Activated T-helper 1 cell treated with anti-CD3 and anti-CD28 coated beads, Interleukin-12 subunit alpha, Interleukin-12 subunit beta, Interleukin-2, Interleukin-4 antibody, amounts not matched to agents 30 ng/mL and 10 ng/mL and 1 ng/mL, durations not matched to agents 14 hours and 24 hours and 36 hours (primary cell): ENCODE data around the gene PTGIR. TPM values are rescaled to one million over a fixed set of nuclear protein-coding genes. Genes with fewer than 3 reads are reported as not detected.

Experiments
- DNase-seq: peaks from one replicate; pipeline ENCODE4 v3.0.0; 2021; ENCODE audit warnings: low spot score
- H3K27ac Mint-ChIP-seq: one replicate; pipeline ENCODE4 v1.8.0; 2021; ENCODE audit warnings: mild to moderate bottlenecking, mixed read lengths
- H3K27me3 Mint-ChIP-seq: one replicate; pipeline ENCODE4 v1.8.0; 2022; ENCODE audit warnings: mild to moderate bottlenecking, moderate library complexity, mixed read lengths; ENCODE audit not compliant: insufficient read depth
- H3K36me3 Mint-ChIP-seq: one replicate; pipeline ENCODE4 v1.8.0; 2021; ENCODE audit warnings: low read depth, mixed read lengths
- H3K4me1 Mint-ChIP-seq: one replicate; pipeline ENCODE4 v1.8.0; 2021; ENCODE audit warnings: low read depth, mixed read lengths
- H3K4me3 Mint-ChIP-seq: one replicate; pipeline ENCODE4 v1.8.0; 2021; ENCODE audit warnings: mild to moderate bottlenecking, moderate library complexity, mixed read lengths
- H3K9me3 Mint-ChIP-seq: one replicate; pipeline ENCODE4 v1.8.0; 2021; ENCODE audit warnings: mixed read lengths
- intact Hi-C: fragments of 100-400 bp; cut with micrococcal nuclease; formaldehyde crosslinking; loops from one replicate; pipeline ENCODE4 v1.15.1; 2024
- total RNA-seq: library from RNA; stranded (reverse); gene quantifications from 2 replicates; pipeline ENCODE4 v1.2.3, GENCODE V29; 2022

PTGIR gene
- total RNA-seq, 1 donor from 2014 or later = 217 TPM

DNA sequence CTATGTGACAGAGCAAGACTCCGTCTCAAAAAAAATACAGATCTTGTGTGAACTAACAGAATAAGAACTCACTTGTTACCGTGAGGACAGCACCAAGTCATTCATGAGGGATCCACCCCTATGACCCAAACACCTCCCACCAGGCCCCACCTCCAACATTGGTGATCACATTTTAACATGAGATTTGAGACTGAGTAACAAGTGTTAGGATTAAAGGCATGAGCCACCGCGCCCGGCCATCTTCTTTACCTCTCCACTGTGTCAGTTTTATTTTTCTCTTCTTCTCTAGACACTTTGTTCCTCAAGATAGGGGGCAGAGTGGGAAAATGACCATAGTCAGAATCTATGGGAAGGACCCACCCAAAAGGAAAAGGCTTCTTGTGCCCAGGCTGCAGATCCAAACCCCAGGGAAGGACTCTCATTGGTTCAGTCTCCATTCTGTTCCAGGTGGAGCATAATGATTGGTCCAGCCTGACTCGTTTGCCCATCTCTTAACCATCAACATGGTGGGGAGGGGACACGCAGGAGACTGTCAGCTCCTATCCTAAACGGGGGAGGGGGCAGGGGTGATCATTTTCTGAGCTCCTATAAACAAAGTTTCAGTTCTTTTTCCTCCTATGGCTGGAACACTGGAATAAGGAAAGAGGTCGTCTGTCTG, 25.0 kb downstream of the PTGIR start:
- no peak for DNase-seq
- peak overlapping the region; percentile 100 for H3K4me3 Mint-ChIP-seq

DNA sequence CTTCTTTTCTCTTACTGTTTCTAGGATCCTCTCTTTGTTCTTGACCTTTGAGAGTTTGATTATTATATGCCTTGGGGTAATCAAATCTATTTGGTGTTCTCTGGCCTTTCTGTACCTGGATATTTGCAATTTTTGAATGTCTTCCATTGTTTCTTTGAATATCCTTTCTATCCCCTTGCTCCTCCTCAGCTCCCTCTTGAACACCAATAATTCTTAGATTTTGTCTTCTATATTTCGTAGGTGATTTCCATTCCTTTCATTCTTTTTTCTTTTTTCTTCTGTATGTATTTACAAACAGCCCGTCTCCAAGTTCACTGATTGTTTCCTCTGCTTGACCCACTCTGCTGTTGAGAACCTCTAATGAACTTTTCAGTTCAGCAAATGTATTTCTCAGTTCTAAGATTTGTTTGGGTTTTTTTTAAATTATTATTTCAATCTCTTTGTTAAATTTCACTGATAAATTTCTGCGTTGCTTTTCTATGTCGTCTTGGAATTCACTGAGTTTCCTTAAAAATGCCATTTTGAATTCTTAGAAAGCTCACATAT, 26.4 kb downstream of the PTGIR start:
- Mint-ChIP-seq H3K9me3 (peaks cover 27% of the 10 kb centered on the region), H3K27me3 (peaks cover 5% of the 10 kb centered on the region), H3K36me3 (peaks cover 21% of the 10 kb centered on the region), H3K4me1 (peaks cover 16% of the 10 kb centered on the region), H3K27ac (no peak overlapping the region), H3K4me3 (no peak overlapping the region)
- intact Hi-C loops = no loop called here
- no peak for DNase-seq

More for the DNA sequence above, 25.0 kb downstream of the PTGIR start:
- Mint-ChIP-seq H3K9me3 (peaks cover 27% of the 10 kb centered on the region), H3K27ac (peak overlapping the region; percentile 100), H3K4me1 (peaks cover 19% of the 10 kb centered on the region), H3K36me3 (peaks cover 25% of the 10 kb centered on the region), H3K27me3 (peaks cover 5% of the 10 kb centered on the region)
- intact Hi-C loops = loop anchor here (1.0 to 5.0 kb wide), 6 partner anchors 34 to 513 kb away; partner anchors contain the start of genes AP2S1, DACT3, SLC1A5 and ZC3H4

DNA sequence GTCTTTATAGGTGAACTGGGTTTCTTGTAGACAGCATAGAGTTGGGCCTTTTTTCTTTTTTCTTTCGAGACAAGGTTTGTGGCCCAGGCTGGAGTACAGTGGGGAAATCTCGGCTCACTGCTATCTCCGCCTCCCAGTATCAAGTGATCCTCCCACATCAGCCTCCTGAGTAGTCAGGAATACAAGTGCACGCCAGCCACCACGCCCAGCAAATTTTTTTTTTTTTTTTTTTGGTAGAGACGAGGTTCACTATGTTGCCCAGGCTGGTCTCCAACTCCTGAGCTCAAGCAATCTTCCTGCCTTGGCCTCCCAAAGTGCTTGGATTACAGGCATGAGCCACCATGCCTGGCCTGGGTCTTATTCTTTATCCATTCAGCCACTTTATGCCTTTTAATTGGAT, 28.9 kb downstream of the PTGIR start:
- no peak for DNase-seq
- H3K36me3 Mint-ChIP-seq = peaks cover 6% of the 10 kb centered on the region
- intact Hi-C loops = no loop called here
- peaks cover 7% of the 10 kb centered on the region for H3K27me3 Mint-ChIP-seq
- H3K9me3 Mint-ChIP-seq = peaks cover 27% of the 10 kb centered on the region
- H3K27ac Mint-ChIP-seq = no peak overlapping the region
- no peak overlapping the region for H3K4me3 Mint-ChIP-seq
- H3K4me1 Mint-ChIP-seq = peaks cover 7% of the 10 kb centered on the region

DNA sequence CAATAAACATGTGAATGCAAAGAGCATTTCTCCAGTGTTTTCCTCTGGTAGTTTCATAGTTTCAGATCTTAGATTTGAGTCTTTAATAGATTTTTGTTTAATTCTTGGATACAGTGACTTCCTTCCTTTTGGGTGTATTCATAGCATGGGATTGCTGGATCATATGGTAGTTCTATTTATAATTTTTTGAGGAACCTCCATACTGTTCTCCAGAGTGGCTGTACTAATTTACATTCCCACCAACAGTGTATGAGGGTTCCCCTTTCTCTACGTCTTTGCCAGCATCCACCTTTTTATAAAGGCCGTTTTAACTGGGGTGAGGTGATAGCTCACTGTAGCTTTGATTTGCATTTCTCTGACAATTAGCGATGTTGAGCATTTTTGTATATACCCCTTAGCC, 33.0 kb downstream of the PTGIR start:
- intact Hi-C loops = no loop called here
- Mint-ChIP-seq H3K9me3 (no peaks in the 10 kb centered on the region), H3K4me3 (no peak overlapping the region), H3K36me3 (no peaks in the 10 kb centered on the region), H3K27me3 (peaks cover 16% of the 10 kb centered on the region), H3K4me1 (no peaks in the 10 kb centered on the region), H3K27ac (no peak overlapping the region)
- DNase-seq = no peak

DNA sequence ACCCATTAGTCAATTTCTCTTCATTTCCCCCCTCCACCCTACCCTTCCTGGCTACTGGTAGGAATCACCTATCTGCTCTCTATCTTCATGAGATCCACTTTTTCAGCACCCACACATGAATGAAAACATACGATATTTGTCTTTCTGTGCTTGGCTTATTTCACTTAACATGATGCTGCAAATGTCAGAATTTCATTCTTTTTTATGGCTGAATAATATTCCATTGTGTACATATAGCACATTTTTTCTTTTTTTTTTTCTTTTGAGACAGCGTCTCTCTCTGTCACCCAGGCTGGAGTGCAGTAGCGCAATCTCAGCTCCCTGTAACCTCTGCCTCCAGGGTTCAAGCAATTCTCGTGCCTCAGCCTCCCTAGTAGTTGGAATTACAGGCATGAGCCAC, 33.6 kb downstream of the PTGIR start:
- Mint-ChIP-seq H3K4me1 (no peaks in the 10 kb centered on the region), H3K9me3 (no peaks in the 10 kb centered on the region), H3K36me3 (no peaks in the 10 kb centered on the region), H3K4me3 (no peak overlapping the region), H3K27ac (no peak overlapping the region), H3K27me3 (peaks cover 16% of the 10 kb centered on the region)
- intact Hi-C loops = no loop called here
- no peak for DNase-seq

DNA sequence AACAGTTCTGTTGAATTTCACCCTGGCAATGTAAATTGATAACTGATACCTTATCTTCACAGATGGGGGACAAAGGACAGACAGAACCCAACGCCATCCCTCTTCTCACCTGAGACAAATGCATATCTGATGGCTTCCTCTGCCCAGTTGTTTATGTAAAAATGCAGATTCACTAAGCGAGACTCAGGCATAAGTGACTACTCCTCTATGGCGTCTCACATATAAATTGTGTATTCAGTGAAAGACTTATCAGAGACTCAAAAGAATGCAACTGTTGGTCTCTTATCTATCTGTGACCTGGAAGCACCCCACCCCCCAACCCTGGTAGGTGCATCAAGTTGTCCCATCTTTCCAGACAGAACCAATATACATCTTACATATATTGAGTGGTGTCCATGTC, 37.0 kb downstream of the PTGIR start:
- Mint-ChIP-seq H3K4me1 (no peaks in the 10 kb centered on the region), H3K27ac (no peak overlapping the region), H3K36me3 (no peaks in the 10 kb centered on the region), H3K27me3 (peaks cover 17% of the 10 kb centered on the region), H3K4me3 (no peak overlapping the region), H3K9me3 (no peaks in the 10 kb centered on the region)
- DNase-seq = no peak
- intact Hi-C loops = no loop called here

DNA sequence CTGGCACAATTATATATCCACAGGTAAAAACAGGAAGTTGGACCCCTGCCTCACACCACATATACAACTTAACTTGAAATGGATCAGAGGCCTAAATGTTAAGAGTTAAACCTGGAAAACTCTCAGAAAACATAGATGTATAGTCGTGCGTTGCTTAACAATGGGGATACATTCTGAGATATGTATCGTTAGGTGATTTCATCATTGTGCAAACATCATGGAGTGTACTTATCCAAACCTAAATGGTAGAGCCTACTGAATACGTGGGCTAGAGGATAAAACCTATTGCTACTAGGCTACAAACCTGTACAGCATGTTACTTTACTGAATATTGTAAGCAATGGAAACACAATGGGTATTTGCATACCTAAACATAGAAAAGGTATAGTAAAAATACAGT, 38.6 kb downstream of the PTGIR start:
- Mint-ChIP-seq H3K36me3 (no peaks in the 10 kb centered on the region), H3K27ac (no peak overlapping the region), H3K9me3 (no peaks in the 10 kb centered on the region), H3K4me3 (no peak overlapping the region), H3K4me1 (no peaks in the 10 kb centered on the region), H3K27me3 (peaks cover 16% of the 10 kb centered on the region)
- intact Hi-C loops = no loop called here
- no peak for DNase-seq

DNA sequence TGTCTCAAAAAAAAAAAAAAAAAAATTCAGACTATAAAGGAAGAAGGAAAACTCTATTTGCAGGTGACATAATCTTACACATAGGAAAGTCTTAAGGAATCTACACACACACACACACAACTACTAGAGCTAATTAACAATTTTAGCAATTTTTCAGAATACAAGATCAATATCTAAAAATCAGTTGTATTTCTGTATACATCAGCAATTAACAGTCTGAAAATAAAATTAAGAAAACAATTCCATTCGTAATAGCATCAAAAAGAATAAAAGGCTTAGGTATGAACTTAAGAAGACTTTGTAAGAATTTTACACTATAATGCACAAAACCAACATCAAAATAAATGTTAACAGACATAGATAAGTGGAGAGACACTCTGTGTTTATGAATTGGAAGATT, 39.4 kb downstream of the PTGIR start:
- no peak overlapping the region for H3K27ac Mint-ChIP-seq
- no peaks in the 10 kb centered on the region for H3K36me3 Mint-ChIP-seq
- H3K9me3 Mint-ChIP-seq = no peaks in the 10 kb centered on the region
- no peaks in the 10 kb centered on the region for H3K4me1 Mint-ChIP-seq
- no peak for DNase-seq
- H3K4me3 Mint-ChIP-seq = no peak overlapping the region
- H3K27me3 Mint-ChIP-seq = peaks cover 18% of the 10 kb centered on the region
- intact Hi-C loops = no loop called here

DNA sequence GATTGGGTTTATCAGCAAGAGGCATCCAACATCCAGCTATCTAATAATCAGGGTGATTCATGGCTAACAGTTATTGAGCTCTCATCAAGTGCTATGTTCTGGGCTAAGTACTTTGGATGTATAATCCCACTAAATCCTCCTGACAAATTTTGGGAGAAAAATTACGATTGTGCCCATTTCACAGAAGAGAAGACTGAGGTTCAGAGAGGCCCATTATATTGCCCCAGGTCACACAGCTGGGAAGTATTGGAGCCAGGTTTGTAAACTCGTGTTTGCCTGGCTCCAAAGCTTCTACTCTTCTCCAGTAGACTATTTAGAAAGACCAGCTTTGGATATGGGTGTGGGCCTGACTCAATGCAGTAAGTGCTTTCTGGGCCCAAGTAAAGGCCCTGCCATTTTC, 44.6 kb downstream of the PTGIR start:
- no peak overlapping the region for H3K4me3 Mint-ChIP-seq
- no peak for DNase-seq
- H3K27me3 Mint-ChIP-seq = peaks cover 10% of the 10 kb centered on the region
- peaks cover 1% of the 10 kb centered on the region for H3K36me3 Mint-ChIP-seq
- no peaks in the 10 kb centered on the region for H3K4me1 Mint-ChIP-seq
- no peak overlapping the region for H3K27ac Mint-ChIP-seq
- intact Hi-C loops = no loop called here
- H3K9me3 Mint-ChIP-seq = no peaks in the 10 kb centered on the region

DNA sequence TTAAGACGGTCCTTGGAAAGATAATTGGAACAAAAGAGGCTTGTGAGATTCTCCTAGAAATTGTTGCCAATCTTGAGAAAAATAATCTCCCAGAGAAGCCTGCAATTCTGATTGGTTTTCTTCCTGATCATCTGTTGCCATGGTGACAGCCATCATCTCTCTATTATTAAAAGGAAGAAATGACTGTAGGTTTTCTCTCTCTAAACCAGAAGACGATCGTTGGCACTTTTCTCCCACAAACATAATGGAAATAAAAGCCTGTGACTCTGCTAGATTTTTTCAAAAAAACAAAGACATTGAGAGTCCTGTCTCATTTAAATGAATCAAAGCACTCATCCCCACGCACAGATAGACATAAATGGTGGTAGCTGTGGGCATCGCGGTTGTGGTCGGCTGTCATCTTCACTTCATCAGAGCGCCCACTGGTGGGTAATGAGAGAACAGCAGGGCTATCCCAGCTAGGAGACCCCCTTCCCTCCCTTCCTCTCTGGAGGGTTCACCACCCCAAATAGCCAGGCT, 45.5 kb downstream of the PTGIR start:
- H3K27me3 Mint-ChIP-seq = peaks cover 9% of the 10 kb centered on the region
- intact Hi-C loops = no loop called here
- H3K4me1 Mint-ChIP-seq = peaks cover 4% of the 10 kb centered on the region
- DNase-seq = no peak
- no peak overlapping the region for H3K27ac Mint-ChIP-seq
- no peaks in the 10 kb centered on the region for H3K9me3 Mint-ChIP-seq
- peaks cover 1% of the 10 kb centered on the region for H3K36me3 Mint-ChIP-seq
- H3K4me3 Mint-ChIP-seq = no peak overlapping the region

DNA sequence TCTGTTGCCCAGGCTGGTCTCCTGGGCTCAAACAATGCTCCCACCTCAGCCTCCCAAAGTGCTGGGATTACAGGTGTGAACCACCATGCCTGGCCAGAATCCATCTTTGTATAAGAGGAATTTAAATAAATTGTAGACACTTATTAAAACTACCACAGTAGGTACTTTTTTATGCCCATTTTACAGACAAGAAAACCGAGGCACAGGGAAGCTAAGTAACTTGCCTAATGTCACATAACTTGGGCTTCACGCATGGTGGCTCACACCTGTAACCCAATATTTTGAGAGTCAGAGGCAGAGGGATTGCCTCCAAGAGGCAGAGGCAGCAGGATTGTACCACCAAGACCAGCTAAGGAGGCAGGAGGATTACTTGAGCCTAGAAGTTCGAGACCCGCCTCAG, 46.4 kb downstream of the PTGIR start:
- H3K36me3 Mint-ChIP-seq = peaks cover 1% of the 10 kb centered on the region
- intact Hi-C loops = no loop called here
- DNase-seq = no peak
- peaks cover 9% of the 10 kb centered on the region for H3K27me3 Mint-ChIP-seq
- H3K27ac Mint-ChIP-seq = no peak overlapping the region
- no peak overlapping the region for H3K4me3 Mint-ChIP-seq
- peaks cover 9% of the 10 kb centered on the region for H3K4me1 Mint-ChIP-seq
- no peaks in the 10 kb centered on the region for H3K9me3 Mint-ChIP-seq

DNA sequence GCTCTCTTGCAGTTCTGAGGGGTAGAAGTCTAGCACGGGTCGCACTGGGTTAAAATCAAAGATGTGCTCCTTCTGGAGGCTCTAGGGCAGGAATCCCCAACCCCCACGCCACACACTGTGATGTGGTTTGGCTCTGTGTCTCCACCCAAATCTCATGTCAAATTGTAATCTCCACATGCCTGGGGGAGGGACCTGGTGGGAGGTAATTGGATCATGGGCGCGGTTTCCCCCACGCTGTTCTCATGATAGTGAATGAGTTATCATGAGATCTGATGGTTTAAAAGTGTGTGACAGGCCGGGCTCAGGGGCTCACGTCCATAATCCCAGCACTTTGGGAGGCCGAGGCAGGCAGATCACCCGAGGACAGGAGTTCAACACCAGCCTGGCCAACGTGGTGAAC, 50.4 kb downstream of the PTGIR start:
- DNase-seq = peak; percentile 5
- intact Hi-C loops = no loop called here
- H3K27ac Mint-ChIP-seq = peak overlapping the region; percentile 21
- peaks cover 17% of the 10 kb centered on the region for H3K27me3 Mint-ChIP-seq
- peaks cover 9% of the 10 kb centered on the region for H3K4me1 Mint-ChIP-seq
- peaks cover 1% of the 10 kb centered on the region for H3K36me3 Mint-ChIP-seq
- H3K9me3 Mint-ChIP-seq = no peaks in the 10 kb centered on the region
- H3K4me3 Mint-ChIP-seq = no peak overlapping the region

DNA sequence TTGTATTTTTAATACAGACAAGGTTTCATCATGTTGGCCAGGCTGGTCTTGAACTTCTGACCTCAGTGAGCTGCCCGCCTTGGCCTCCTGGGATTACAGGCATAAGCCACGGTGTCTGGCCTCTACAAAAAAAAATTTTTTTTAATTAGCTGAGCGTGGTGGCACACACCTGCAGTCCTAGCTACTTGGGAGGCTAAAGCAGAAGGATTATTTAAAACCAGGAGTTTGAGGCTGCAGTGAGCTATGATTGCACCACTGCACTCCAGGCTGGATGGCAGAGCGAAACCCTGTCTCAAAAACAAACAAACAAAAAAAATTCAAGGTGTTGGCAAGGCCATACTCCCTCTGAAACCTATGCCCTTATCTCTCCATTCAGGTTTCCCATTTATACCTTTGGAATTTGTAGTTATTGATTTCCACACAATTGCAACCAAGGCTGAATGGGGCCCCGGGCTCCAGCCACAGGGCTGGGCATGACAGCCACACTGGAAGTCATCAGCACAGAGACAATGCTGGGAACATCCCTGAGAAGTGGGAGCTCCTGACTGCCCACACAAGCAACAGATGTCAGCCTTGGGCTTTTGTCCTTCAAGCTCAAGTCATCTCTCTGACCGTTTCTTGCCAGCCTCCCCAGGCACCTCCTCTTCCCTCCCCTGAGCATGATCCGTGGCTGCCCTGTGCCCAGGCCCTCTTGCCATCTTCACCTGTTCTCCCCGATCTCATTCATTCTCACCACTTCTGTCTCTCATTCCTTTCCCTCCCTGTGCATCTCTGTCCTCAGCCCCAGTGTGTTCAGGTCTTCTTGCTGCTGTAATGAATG, 51.0 kb downstream of the PTGIR start:
- intact Hi-C loops = no loop called here

More for the DNA sequence above, 51.0 kb downstream of the PTGIR start:
- H3K9me3 Mint-ChIP-seq = no peaks in the 10 kb centered on the region
- peaks cover 15% of the 10 kb centered on the region for H3K27me3 Mint-ChIP-seq
- peaks cover 1% of the 10 kb centered on the region for H3K36me3 Mint-ChIP-seq
- no peak overlapping the region for H3K27ac Mint-ChIP-seq
- peaks cover 9% of the 10 kb centered on the region for H3K4me1 Mint-ChIP-seq
- DNase-seq = no peak
- H3K4me3 Mint-ChIP-seq = no peak overlapping the region
